Suprapubic skin (tissue), 3 donors: ENCODE results near the gene DCN.

Source experiments
- CTCF ChIP-seq, 2 donors: fragments of 200-600 bp in 1 of 2; fragments of 450-650 bp in 1 of 2; sonication (generic) in 1 of 2; IDR thresholded peaks; one replicate each; pipeline ENCODE4 v1.5.1; 2016 to 2019; ENCODE audit warnings: antibody characterized with exemption in 2 of 2, mild to moderate bottlenecking in 1 of 2, moderate library complexity in 1 of 2
- POLR2AphosphoS5 ChIP-seq, 3 donors: sonication (generic); formaldehyde crosslinking; IDR thresholded peaks; one replicate each; pipeline ENCODE4 v1.6.1; 2017; ENCODE audit warnings: antibody characterized with exemption in 3 of 3

GRCh38 chr12:91177381-91177780 lies 5.2 kb downstream of the DCN start:
- TF ChIP-seq CTCF (IDR thresholded peaks at IDR 0.05) (no peak), POLR2AphosphoS5 (IDR thresholded peaks at IDR 0.05) (no peak)
